Breast epithelium (tissue), 3 donors: ENCODE data around the gene FECH.

Experiments used
- POLR2A ChIP-seq: fragments of 450-650 bp; IDR thresholded peaks from one replicate; pipeline ENCODE4 v1.6.1; 2016; ENCODE audit warnings: antibody characterized with exemption, mild to moderate bottlenecking, moderate library complexity
- TF ChIP-seq, protein P1 (sequence below), 3 donors: fragments of 450-650 bp; IDR thresholded peaks; one replicate each; pipeline ENCODE4 v1.5.1; 2016 to 2017; ENCODE audit warnings: antibody characterized with exemption in 3 of 3, mild to moderate bottlenecking in 3 of 3, moderate library complexity in 3 of 3

DNA sequence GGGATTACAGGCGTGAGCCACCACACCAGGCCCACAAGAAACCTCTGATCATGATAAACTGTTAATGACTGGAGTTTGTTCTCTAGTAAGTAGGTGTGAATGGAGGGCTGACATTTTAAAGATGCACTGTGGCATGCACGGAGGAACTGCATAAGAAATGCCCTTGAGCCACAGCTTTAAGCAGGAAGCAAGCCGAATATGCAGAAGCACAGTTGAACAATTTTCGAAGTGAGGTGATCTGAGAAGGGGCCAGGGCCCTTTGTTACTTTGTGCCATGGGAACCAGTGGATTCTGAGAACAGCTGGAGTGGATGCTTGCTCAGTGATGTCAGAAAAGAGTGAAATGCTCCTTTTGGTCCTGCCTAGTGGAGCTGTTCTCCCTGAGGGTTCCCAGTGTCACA is 16.3 kb downstream of the FECH start:
- TF ChIP-seq, protein P1, sequence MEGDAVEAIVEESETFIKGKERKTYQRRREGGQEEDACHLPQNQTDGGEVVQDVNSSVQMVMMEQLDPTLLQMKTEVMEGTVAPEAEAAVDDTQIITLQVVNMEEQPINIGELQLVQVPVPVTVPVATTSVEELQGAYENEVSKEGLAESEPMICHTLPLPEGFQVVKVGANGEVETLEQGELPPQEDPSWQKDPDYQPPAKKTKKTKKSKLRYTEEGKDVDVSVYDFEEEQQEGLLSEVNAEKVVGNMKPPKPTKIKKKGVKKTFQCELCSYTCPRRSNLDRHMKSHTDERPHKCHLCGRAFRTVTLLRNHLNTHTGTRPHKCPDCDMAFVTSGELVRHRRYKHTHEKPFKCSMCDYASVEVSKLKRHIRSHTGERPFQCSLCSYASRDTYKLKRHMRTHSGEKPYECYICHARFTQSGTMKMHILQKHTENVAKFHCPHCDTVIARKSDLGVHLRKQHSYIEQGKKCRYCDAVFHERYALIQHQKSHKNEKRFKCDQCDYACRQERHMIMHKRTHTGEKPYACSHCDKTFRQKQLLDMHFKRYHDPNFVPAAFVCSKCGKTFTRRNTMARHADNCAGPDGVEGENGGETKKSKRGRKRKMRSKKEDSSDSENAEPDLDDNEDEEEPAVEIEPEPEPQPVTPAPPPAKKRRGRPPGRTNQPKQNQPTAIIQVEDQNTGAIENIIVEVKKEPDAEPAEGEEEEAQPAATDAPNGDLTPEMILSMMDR (IDR thresholded peaks at IDR 0.05) = no peak
- TF ChIP-seq POLR2A = no peak
